Iris pigment epithelial cell (primary cell): ENCODE results near the gene F10.
"Not testable (repeated sequence)": the region's sequence is repeated elsewhere in the genome, so short reads cannot be mapped to it uniquely, and the experiment has no call there.

Experiments
- DNase-seq: peaks from one replicate; pipeline ENCODE4 v3.0.0-alpha.2; 2011; ENCODE audit warnings: low read depth

The F10 gene

GRCh38 chr13:113102302-113102701, 20.3 kb upstream of the F10 start:
- not testable (repeated sequence) for DNase-seq

- DNase-seq = no peak
These were observed 19.9 kb upstream of the F10 start for GRCh38 chr13:113102727-113103126.

- DNase-seq = no peak
These were observed 19.0 kb upstream of the F10 start for GRCh38 chr13:113103646-113104045.

- DNase-seq = peak; percentile 10
These were observed 17.3 kb upstream of the F10 start, which contains the start of gene F7 for GRCh38 chr13:113105032-113105920. Gene F7, plus strand, starts transcription at chr13:113105791. Its CDS starts 51 bp downstream, at chr13:113105842.

- no peak for DNase-seq
These were observed 16.6 kb upstream of the F10 start for GRCh38 chr13:113105921-113106452.

GRCh38 chr13:113106711-113107351, 15.8 kb upstream of the F10 start:
- no peak for DNase-seq

- DNase-seq = not testable (repeated sequence)
These were observed 14.1 kb upstream of the F10 start for GRCh38 chr13:113108521-113108920.

GRCh38 chr13:113109151-113110047, 13.2 kb upstream of the F10 start:
- DNase-seq = no peak

- no peak for DNase-seq
These were observed 12.3 kb upstream of the F10 start for GRCh38 chr13:113110048-113110851.

- no peak for DNase-seq
These were observed 11.7 kb upstream of the F10 start for GRCh38 chr13:113110852-113111315.

- DNase-seq = not testable (repeated sequence)
These were observed 10.8 kb upstream of the F10 start for GRCh38 chr13:113111821-113112220.

- DNase-seq = not testable (repeated sequence)
These were observed 10.1 kb upstream of the F10 start for GRCh38 chr13:113112475-113112874.

GRCh38 chr13:113112893-113113845, 9.4 kb upstream of the F10 start:
- DNase-seq = no peak

GRCh38 chr13:113113846-113114271, 8.7 kb upstream of the F10 start:
- no peak for DNase-seq

GRCh38 chr13:113114511-113115362, 7.9 kb upstream of the F10 start:
- no peak for DNase-seq

GRCh38 chr13:113115363-113116205, 7.0 kb upstream of the F10 start:
- DNase-seq = no peak

- no peak for DNase-seq
These were observed 6.3 kb upstream of the F10 start for GRCh38 chr13:113116206-113116800.
